Measurements from ENCODE around the gene RTL1.

The RTL1 gene

GRCh38 chr14:100841761-100842403 lies 61.6 kb downstream of the RTL1 start:
- no peak overlapping the region for H3K27ac ChIP-seq
- no peak for TF ChIP-seq ZFX (IDR thresholded peaks at IDR 0.05)
- TF ChIP-seq CTCF (conservative IDR thresholded peaks at IDR 0.05) = no peak

GRCh38 chr14:100841066-100841760 lies 62.3 kb downstream of the RTL1 start:
- H3K27ac ChIP-seq = no peak overlapping the region
- TF ChIP-seq CTCF (conservative IDR thresholded peaks at IDR 0.05) = no peak
- TF ChIP-seq ZFX (IDR thresholded peaks at IDR 0.05) = no peak

GRCh38 chr14:100840286-100841065 lies 63.0 kb downstream of the RTL1 start:
- H3K27ac ChIP-seq = no peak overlapping the region
- no peak for TF ChIP-seq CTCF (conservative IDR thresholded peaks at IDR 0.05)
- TF ChIP-seq ZFX (IDR thresholded peaks at IDR 0.05) = no peak

GRCh38 chr14:100839681-100840111 lies 63.8 kb downstream of the RTL1 start:
- no peak overlapping the region for H3K27ac ChIP-seq
- TF ChIP-seq CTCF (conservative IDR thresholded peaks at IDR 0.05) (no peak), ZFX (IDR thresholded peaks at IDR 0.05) (no peak)

GRCh38 chr14:100839315-100839585 lies 64.3 kb downstream of the RTL1 start:
- no peak overlapping the region for H3K27ac ChIP-seq
- no peak for TF ChIP-seq CTCF (conservative IDR thresholded peaks at IDR 0.05)
- TF ChIP-seq ZFX (IDR thresholded peaks at IDR 0.05) = no peak

GRCh38 chr14:100838493-100839314 lies 64.8 kb downstream of the RTL1 start:
- no peak for TF ChIP-seq CTCF (conservative IDR thresholded peaks at IDR 0.05)
- no peak for TF ChIP-seq ZFX (IDR thresholded peaks at IDR 0.05)
- no peak overlapping the region for H3K27ac ChIP-seq

Data from C4-2B (cell line).